Caco-2 (cell line): Measurements from ENCODE around the gene KLHL6. TPM values are rescaled to one million over a fixed set of nuclear protein-coding genes. Genes with fewer than 3 reads are reported as not detected.
A peak's percentile ranks its signal among the peaks of the same experiment; 100 is the strongest.

Source experiments
- BruUV-seq: library from RNA; stranded (reverse); fragments of 400-500 nt; replicated peaks from 2 replicates; lab custom pipeline; 2021; lab: Mats Ljungman, UMichigan
- CTCF ChIA-PET: fragments of 300-600 bp; sonication (Branson Sonifier 250); formaldehyde crosslinking; loops from one replicate; lab custom pipeline; 2022; ENCODE audit warnings: antibody characterized with exemption; lab: Charles Lee
- POLR2A ChIA-PET: fragments of 300-600 bp; sonication (Branson Sonifier 250); formaldehyde crosslinking; loops from one replicate; lab custom pipeline; 2022; ENCODE audit warnings: antibody characterized with exemption; lab: Charles Lee
- DNase-seq, 2 experiments: peaks; one replicate each; pipeline versions ENCODE4 v3.0.0 to v3.0.0-alpha.2; 2020 to 2022
- H3K27me3 ChIP-seq: replicated peaks from 2 replicates; pipeline ENCODE4 v1.6.0; 2011; ENCODE audit warnings: low read length; ENCODE audit not compliant: control insufficient read depth, insufficient read depth
- H3K36me3 ChIP-seq: 2 replicates; pipeline ENCODE4 v1.5.1; 2011; ENCODE audit warnings: low read length; ENCODE audit not compliant: control insufficient read depth, insufficient read depth
- H3K4me1 ChIP-seq: fragments of 250-450 bp; sonication (Bioruptor Pico); 2 replicates; pipeline ENCODE4 v1.5.1; 2020; ENCODE audit warnings: mild to moderate bottlenecking
- H3K4me3 ChIP-seq: 2 replicates; pipeline ENCODE4 v1.5.1; 2011; ENCODE audit warnings: low read depth, mild to moderate bottlenecking, control low read depth, low read length
- H3K9me3 ChIP-seq: fragments of 250-450 bp; sonication (Bioruptor Pico); 2 replicates; pipeline ENCODE4 v1.5.1; 2020; ENCODE audit warnings: mild to moderate bottlenecking, moderate library complexity
- H3K27ac Mint-ChIP-seq: one replicate; pipeline ENCODE4 v1.8.0; 2022; ENCODE audit warnings: mixed read lengths; ENCODE audit not compliant: unreplicated experiment
- H3K27me3 Mint-ChIP-seq: one replicate; pipeline ENCODE4 v1.8.0; 2022; ENCODE audit warnings: mixed read lengths; ENCODE audit not compliant: insufficient read depth, unreplicated experiment
- H3K36me3 Mint-ChIP-seq: one replicate; pipeline ENCODE4 v1.8.0; 2022; ENCODE audit warnings: mild to moderate bottlenecking, mixed read lengths; ENCODE audit not compliant: insufficient read depth, unreplicated experiment
- H3K4me1 Mint-ChIP-seq: one replicate; pipeline ENCODE4 v1.8.0; 2022; ENCODE audit warnings: low read depth, mixed read lengths; ENCODE audit not compliant: unreplicated experiment
- H3K4me3 Mint-ChIP-seq: one replicate; pipeline ENCODE4 v1.8.0; 2022; ENCODE audit warnings: mild to moderate bottlenecking, moderate library complexity, mixed read lengths; ENCODE audit not compliant: unreplicated experiment
- H3K9me3 Mint-ChIP-seq: one replicate; pipeline ENCODE4 v1.8.0; 2022; ENCODE audit warnings: mixed read lengths; ENCODE audit not compliant: unreplicated experiment
- CTCF ChIP-seq, 2 experiments: fragments of 200-600 bp in 1 of 2; IDR thresholded peaks; 1 replicate in 1 of 2; 2 replicates in 1 of 2; pipeline versions ENCODE4 v1.5.1 to v1.8.0; 2011 to 2022; ENCODE audit warnings: antibody characterized with exemption in 1 of 2, control low read depth in 1 of 2, inconsistent platforms in 1 of 2, low read depth in 1 of 2, low read length in 1 of 2, mild to moderate bottlenecking in 1 of 2, moderate library complexity in 1 of 2; ENCODE audit not compliant: insufficient read depth in 1 of 2, severe bottlenecking in 1 of 2, unreplicated experiment in 1 of 2
- intact Hi-C: fragments of 100-400 bp; cut with micrococcal nuclease; formaldehyde crosslinking; loops from one replicate; pipeline ENCODE4 v1.10.0; 2022; ENCODE audit not compliant: unreplicated experiment
- total RNA-seq: library from RNA; stranded (reverse); gene quantifications from 2 replicates; pipeline ENCODE4 v1.2.3, GENCODE V29; 2022

KLHL6 gene
- total RNA-seq, 1 experiment from 2014 or later, result not detected

DNA sequence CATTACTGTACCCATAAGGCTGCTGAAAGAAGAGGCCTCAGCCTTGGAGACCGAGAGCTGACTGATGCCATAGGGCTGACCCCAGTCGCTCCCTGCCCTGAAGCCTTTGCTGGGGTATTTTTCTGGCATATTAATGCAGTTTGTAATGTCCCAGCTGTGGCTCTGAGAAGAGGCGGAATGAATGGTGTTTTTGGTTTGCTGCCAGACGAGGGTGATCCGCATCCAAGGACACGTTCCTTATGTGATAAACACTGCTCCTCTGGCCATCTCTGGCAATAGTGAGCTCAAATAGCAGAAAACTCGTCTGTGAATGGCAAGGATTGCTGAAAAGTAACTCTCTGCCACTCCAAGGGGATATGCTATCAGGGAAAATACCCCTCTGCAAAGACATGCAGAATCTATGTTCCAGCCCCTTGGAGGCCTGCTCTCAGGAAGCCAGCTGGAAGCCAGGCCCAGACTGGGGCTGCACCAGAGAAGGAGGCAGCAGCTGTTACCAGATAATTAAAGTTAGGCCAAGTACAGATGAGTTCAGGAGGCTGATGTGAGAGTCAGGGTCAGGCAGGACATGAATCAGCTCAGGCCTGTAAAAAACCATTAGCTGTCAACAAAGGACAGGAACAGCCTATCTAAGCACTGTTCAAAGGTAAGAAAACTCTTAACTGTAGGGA lies 28.9 kb upstream of the KLHL6 start:
- Histone ChIP-seq H3K4me1 (peaks cover 20% of the 10 kb centered on the region), H3K27me3 (no peaks in the 10 kb centered on the region), H3K4me3 (no peak overlapping the region), H3K36me3 (no peaks in the 10 kb centered on the region), H3K9me3 (no peaks in the 10 kb centered on the region)
- DNase-seq, result no peak
- Mint-ChIP-seq H3K27me3 (no peaks in the 10 kb centered on the region), H3K4me1 (peaks cover 21% of the 10 kb centered on the region), H3K36me3 (no peaks in the 10 kb centered on the region), H3K27ac (peak overlapping the region; percentile 35), H3K4me3 (no peak overlapping the region), H3K9me3 (no peaks in the 10 kb centered on the region)
- no TSS peak for BruUV-seq
- no peak for TF ChIP-seq CTCF (IDR thresholded peaks at IDR 0.05; ENCODE audit: insufficient read depth in 1 of 2, low read depth in 1 of 2, low read length in 1 of 2, severe bottlenecking in 1 of 2, unreplicated experiment in 1 of 2)
- ChIA-PET CTCF (interaction anchor here (0.6 kb wide), 1 partner anchor 71 kb away, joined by 3 read pairs; no protein-coding TSS in a partner anchor), POLR2A (no interaction called here)
- intact Hi-C loops, result no loop called here

DNA sequence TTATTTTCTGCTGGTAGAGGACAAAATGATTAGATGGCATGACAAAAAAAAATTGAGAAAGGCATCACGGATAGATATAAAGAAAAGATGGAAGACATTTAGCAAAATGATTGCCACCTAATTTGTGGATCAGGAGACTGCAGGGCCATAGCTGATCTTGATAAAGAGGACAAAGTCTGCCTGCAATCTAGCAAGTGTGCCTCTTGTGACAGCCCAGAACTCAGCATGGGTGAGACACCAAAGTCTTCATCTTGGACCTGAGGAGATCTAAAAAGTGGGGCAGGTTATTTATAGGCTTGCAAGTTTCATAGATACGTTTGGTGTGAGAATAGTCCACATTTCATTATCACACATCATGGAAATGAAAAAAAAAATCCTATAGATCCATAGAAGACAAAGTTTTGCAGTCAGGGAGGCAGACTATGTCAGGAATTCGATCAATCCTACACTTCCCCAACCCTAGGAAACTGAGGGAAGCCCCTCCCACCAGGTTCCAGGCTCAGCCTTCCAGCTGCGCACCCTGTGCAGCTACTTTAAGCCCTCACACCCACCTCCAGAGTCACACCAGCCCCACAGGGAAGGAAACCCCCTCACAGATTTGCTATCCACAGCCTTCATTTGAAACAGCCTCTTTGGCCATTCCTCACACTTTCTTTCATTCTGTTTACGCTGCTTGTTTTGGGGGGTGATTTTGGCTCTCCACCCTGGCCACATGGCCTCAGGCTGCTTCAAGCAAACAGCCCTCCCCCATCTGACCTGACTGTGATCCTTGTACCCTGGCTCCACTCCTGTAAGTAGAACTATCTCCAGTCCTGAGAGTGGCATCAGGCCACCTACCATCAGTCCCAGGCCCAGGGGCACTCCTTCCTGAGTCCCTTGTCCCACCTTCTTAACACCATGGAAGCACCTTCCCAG lies 28.1 kb upstream of the KLHL6 start:
- CTCF ChIA-PET, result interaction anchor here (0.6 kb wide), 1 partner anchor 70 kb away, joined by 3 read pairs; no protein-coding TSS in a partner anchor
- no peaks in the 10 kb centered on the region for H3K27me3 Mint-ChIP-seq
- peaks cover 21% of the 10 kb centered on the region for H3K4me1 Mint-ChIP-seq
- no peaks in the 10 kb centered on the region for H3K9me3 ChIP-seq
- DNase-seq, result peak; percentile 22 to 39
- peak overlapping the region; percentile 35 for H3K27ac Mint-ChIP-seq
- H3K4me1 ChIP-seq, result peaks cover 20% of the 10 kb centered on the region
- no peak overlapping the region for H3K4me3 ChIP-seq
- H3K9me3 Mint-ChIP-seq, result no peaks in the 10 kb centered on the region
- POLR2A ChIA-PET, result interaction anchor here (0.7 kb wide), 1 partner anchor 25 kb away, joined by 3 read pairs; no protein-coding TSS in a partner anchor
- intact Hi-C loops, result no loop called here
- H3K36me3 Mint-ChIP-seq, result no peaks in the 10 kb centered on the region
- TF ChIP-seq CTCF (IDR thresholded peaks at IDR 0.05; ENCODE audit: insufficient read depth in 1 of 2, low read depth in 1 of 2, low read length in 1 of 2, severe bottlenecking in 1 of 2, unreplicated experiment in 1 of 2), result no peak
- no peaks in the 10 kb centered on the region for H3K36me3 ChIP-seq
- no TSS peak for BruUV-seq
- no peak overlapping the region for H3K4me3 Mint-ChIP-seq
- H3K27me3 ChIP-seq, result no peaks in the 10 kb centered on the region

GRCh38 chr3:183582161-183582560 lies 26.7 kb upstream of the KLHL6 start:
- intact Hi-C loops, result no loop called here
- ChIA-PET POLR2A (interaction anchor here (0.6 kb wide), 1 partner anchor 116 kb away, joined by 6 read pairs; the partner anchor contains the start of gene YEATS2), CTCF (no interaction called here)
- Histone ChIP-seq H3K4me3 (no peak overlapping the region), H3K36me3 (no peaks in the 10 kb centered on the region), H3K4me1 (peaks cover 20% of the 10 kb centered on the region), H3K9me3 (no peaks in the 10 kb centered on the region), H3K27me3 (no peaks in the 10 kb centered on the region)
- TF ChIP-seq CTCF (IDR thresholded peaks at IDR 0.05; ENCODE audit: insufficient read depth in 1 of 2, low read depth in 1 of 2, low read length in 1 of 2, severe bottlenecking in 1 of 2, unreplicated experiment in 1 of 2), result no peak
- H3K27me3 Mint-ChIP-seq, result no peaks in the 10 kb centered on the region
- H3K4me3 Mint-ChIP-seq, result no peak overlapping the region
- no peaks in the 10 kb centered on the region for H3K9me3 Mint-ChIP-seq
- H3K27ac Mint-ChIP-seq, result no peak overlapping the region
- DNase-seq, result no peak
- peaks cover 21% of the 10 kb centered on the region for H3K4me1 Mint-ChIP-seq
- no TSS peak for BruUV-seq
- no peaks in the 10 kb centered on the region for H3K36me3 Mint-ChIP-seq
